Stimulated activated CD8-positive, alpha-beta memory T cell treated with anti-CD3 and anti-CD28 coated beads, Interleukin-15, amount 100 ng/mL, for 1 hour (primary cell): Measurements from ENCODE around the gene DUSP11.
"Not testable (repeated sequence)": the region's sequence is repeated elsewhere in the genome, so short reads cannot be mapped to it uniquely, and the experiment has no call there.

Source experiments
- DNase-seq: peaks from one replicate; pipeline ENCODE4 v3.0.0-alpha.2; 2020; ENCODE audit warnings: low read depth

The DUSP11 gene

DNA sequence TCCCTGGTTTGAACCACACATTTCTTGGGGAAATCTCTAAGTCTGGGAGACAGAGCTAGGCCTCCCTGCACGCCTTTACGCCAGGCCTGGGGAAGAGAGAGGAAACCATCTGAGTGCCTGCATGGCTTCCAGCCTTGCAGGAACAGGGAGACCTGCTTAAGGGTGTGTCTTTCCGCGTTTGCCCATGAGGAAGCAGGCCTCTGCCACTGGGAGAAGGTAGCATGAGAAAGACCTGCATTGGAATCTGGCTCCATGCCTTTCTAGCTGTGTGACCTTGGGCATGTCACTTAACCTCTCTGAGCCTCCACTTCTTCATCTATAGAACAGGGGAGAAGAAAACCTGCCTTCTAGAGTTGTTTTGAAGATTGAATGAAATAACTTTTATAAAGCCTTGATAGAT is 62.2 kb downstream of the DUSP11 start:
- DNase-seq: not testable (repeated sequence)

- no peak for DNase-seq
Observed at GRCh38 chr2:73717251-73717606, 62.7 kb downstream of the DUSP11 start.

GRCh38 chr2:73716543-73717250 is 63.2 kb downstream of the DUSP11 start:
- no peak for DNase-seq

DNA sequence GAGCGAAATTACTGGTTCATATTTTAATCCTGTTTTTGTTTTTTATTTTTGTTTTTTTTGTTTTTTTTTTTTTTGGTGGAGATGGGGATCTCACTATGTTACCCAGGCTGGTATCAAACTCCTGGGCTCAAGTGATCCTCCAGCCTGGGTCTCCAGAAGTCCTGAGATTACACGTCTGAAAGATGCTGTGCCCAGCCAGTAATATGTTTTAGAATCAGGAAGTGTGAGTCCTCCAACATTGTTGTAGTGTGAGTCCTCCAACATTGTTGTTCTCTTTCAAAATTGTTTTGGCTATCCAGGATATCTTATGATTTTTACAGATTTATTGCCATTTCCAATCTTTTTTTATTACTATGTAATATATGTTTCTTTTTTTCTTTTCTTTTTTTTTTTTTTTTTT is 65.8 kb downstream of the DUSP11 start:
- no peak for DNase-seq
